H1 (cell line): Measurements from ENCODE around the gene CRABP2. TPM values are rescaled to one million over a fixed set of nuclear protein-coding genes. Genes with fewer than 3 reads are reported as not detected.

Experiments used
- CTCF ChIA-PET: fragments of 300-600 bp; sonication (Branson Sonifier 250); formaldehyde crosslinking; loops from one replicate; lab custom pipeline; 2021; ENCODE audit not compliant: partially characterized antibody; lab: Charles Lee
- POLR2A ChIA-PET: fragments of 300-600 bp; sonication (Branson Sonifier 250); formaldehyde crosslinking; loops from one replicate; lab custom pipeline; 2021; ENCODE audit warnings: inconsistent platforms; ENCODE audit not compliant: partially characterized antibody; lab: Charles Lee
- DNase-seq, 2 experiments: peaks; one replicate each; pipeline versions ENCODE4 v3.0.0 to v3.0.0-alpha.2; 2010 to 2022; ENCODE audit warnings: low spot score in 2 of 2, low read depth in 1 of 2, mixed read lengths in 1 of 2
- FAIRE-seq: peaks from 2 replicates; lab custom pipeline; 2011; peaks lifted over from hg19 to GRCh38; lab: Jason Lieb, UNC
- H2AFZ ChIP-seq: 2 replicates; pipeline ENCODE4 v1.8.1; 2012; ENCODE audit warnings: low read length, inconsistent platforms
- H2AK5ac ChIP-seq: 2 replicates; pipeline ENCODE4 v1.6.1; 2013; ENCODE audit warnings: low read depth, low read length
- H2BK120ac ChIP-seq: replicated peaks from 2 replicates; pipeline ENCODE3; 2013; ENCODE audit warnings: low read depth, low read length, inconsistent platforms
- H2BK12ac ChIP-seq: 2 replicates; pipeline ENCODE4 v1.6.1; 2013; ENCODE audit warnings: low read depth, low read length
- H2BK15ac ChIP-seq: 2 replicates; pipeline ENCODE4 v1.6.1; 2013; ENCODE audit warnings: low read length
- H2BK20ac ChIP-seq: 2 replicates; pipeline ENCODE4 v1.6.1; 2013; ENCODE audit warnings: low read length
- H2BK5ac ChIP-seq: 2 replicates; pipeline ENCODE4 v1.6.1; 2013; ENCODE audit warnings: low read depth, low read length
- H3K14ac ChIP-seq: 2 replicates; pipeline ENCODE4 v1.6.1; 2013; ENCODE audit warnings: inconsistent platforms; ENCODE audit not compliant: insufficient read length
- H3K18ac ChIP-seq: 2 replicates; pipeline ENCODE4 v1.6.1; 2013; ENCODE audit warnings: low read length; ENCODE audit errors: extremely low read depth
- H3K23ac ChIP-seq: 2 replicates; pipeline ENCODE4 v1.6.1; 2013; ENCODE audit warnings: inconsistent platforms; ENCODE audit not compliant: insufficient read length
- H3K23me2 ChIP-seq: 2 replicates; pipeline ENCODE4 v1.6.1; 2013; ENCODE audit warnings: low read depth, low read length
- H3K27ac ChIP-seq: 2 replicates; pipeline ENCODE4 v1.6.1; 2011; ENCODE audit warnings: low read depth, low read length, inconsistent platforms
- H3K27me3 ChIP-seq, 4 experiments: replicated peaks in 1 of 4; 1 replicate in 1 of 4; 2 replicates in 3 of 4; pipeline versions ENCODE4 v1.6.1 to v1.8.1; 2011 to 2013; ENCODE audit warnings: low read length in 3 of 4, mild to moderate bottlenecking in 3 of 4, inconsistent platforms in 2 of 4, mixed read lengths in 2 of 4, moderate library complexity in 1 of 4; ENCODE audit not compliant: control insufficient read depth in 3 of 4, insufficient read depth in 3 of 4; ENCODE audit errors: extremely low read depth in 1 of 4
- H3K36me3 ChIP-seq, 4 experiments: 2 replicates each; pipeline versions ENCODE4 v1.6.1 to v1.8.1; 2011 to 2013; ENCODE audit warnings: mild to moderate bottlenecking in 4 of 4, low read length in 3 of 4, moderate library complexity in 2 of 4, control low read depth in 1 of 4, inconsistent platforms in 1 of 4; ENCODE audit not compliant: insufficient read depth in 4 of 4, control insufficient read depth in 2 of 4
- H3K4ac ChIP-seq: replicated peaks from 2 replicates; pipeline ENCODE3; 2013; ENCODE audit warnings: low read length, low read depth, mixed read lengths, inconsistent platforms; ENCODE audit not compliant: insufficient read length
- H3K4me1 ChIP-seq, 4 experiments: replicated peaks in 1 of 4; 1 replicate in 1 of 4; 2 replicates in 3 of 4; pipeline versions ENCODE4 v1.6.1 to v1.8.1; 2011 to 2013; ENCODE audit warnings: low read length in 3 of 4, inconsistent platforms in 2 of 4, mixed read lengths in 1 of 4; ENCODE audit not compliant: insufficient read depth in 4 of 4, control insufficient read depth in 3 of 4
- H3K4me2 ChIP-seq, 2 experiments: 2 replicates each; pipeline versions ENCODE4 v1.6.1 to v1.8.1; 2011 to 2013; ENCODE audit warnings: low read depth in 2 of 2, low read length in 2 of 2, control low read depth in 1 of 2, inconsistent platforms in 1 of 2, mild to moderate bottlenecking in 1 of 2; ENCODE audit not compliant: insufficient read depth in 1 of 2
- H3K4me3 ChIP-seq, 4 experiments: fragments of 200-600, 300-600 bp in 1 of 4; sonication (generic), shearing (Covaris generic), sonication (Bioruptor Twin) in 1 of 4; 2 replicates each; pipeline versions ENCODE4 v1.5.1 to v1.8.1; 2011 to 2016; ENCODE audit warnings: low read length in 4 of 4, low read depth in 3 of 4, control low read depth in 2 of 4, inconsistent platforms in 2 of 4, mild to moderate bottlenecking in 2 of 4, mixed read lengths in 1 of 4, moderate library complexity in 1 of 4; ENCODE audit not compliant: insufficient read depth in 2 of 4; ENCODE audit errors: extremely low read depth in 1 of 4
- H3K56ac ChIP-seq: replicated peaks from 2 replicates; pipeline ENCODE3; 2013; ENCODE audit warnings: low read depth, mild to moderate bottlenecking, mixed read lengths, low read length, inconsistent platforms; ENCODE audit not compliant: insufficient read length
- H3K79me1 ChIP-seq: 2 replicates; pipeline ENCODE4 v1.6.1; 2013; ENCODE audit warnings: low read depth, low read length, control low read depth
- H3K79me2 ChIP-seq, 2 experiments: 2 replicates each; pipeline versions ENCODE4 v1.6.1 to v1.8.1; 2012 to 2013; ENCODE audit warnings: low read length in 2 of 2, mild to moderate bottlenecking in 2 of 2, inconsistent platforms in 1 of 2; ENCODE audit not compliant: insufficient read depth in 2 of 2, control insufficient read depth in 1 of 2
- H3K9ac ChIP-seq, 4 experiments: replicated peaks in 1 of 4; 1 replicate in 1 of 4; 2 replicates in 3 of 4; pipeline versions ENCODE4 v1.6.1 to v1.8.1; 2011 to 2013; ENCODE audit warnings: low read depth in 3 of 4, low read length in 3 of 4, control low read depth in 2 of 4, mild to moderate bottlenecking in 2 of 4, moderate library complexity in 2 of 4, inconsistent platforms in 1 of 4; ENCODE audit errors: extremely low read depth in 1 of 4
- H3K9me3 ChIP-seq, 2 experiments: 2 replicates each; pipeline versions ENCODE4 v1.6.1 to v1.8.1; 2012 to 2013; ENCODE audit warnings: mild to moderate bottlenecking in 2 of 2, moderate library complexity in 2 of 2, control low read depth in 1 of 2, inconsistent platforms in 1 of 2, low read depth in 1 of 2, low read length in 1 of 2, mixed read lengths in 1 of 2; ENCODE audit not compliant: insufficient read depth in 2 of 2
- H4K20me1 ChIP-seq, 2 experiments: replicated peaks in 1 of 2; 2 replicates each; pipeline versions ENCODE3 to v1.8.1; 2011 to 2013; ENCODE audit warnings: inconsistent platforms in 2 of 2, low read length in 2 of 2, mild to moderate bottlenecking in 1 of 2; ENCODE audit not compliant: insufficient read depth in 2 of 2, control insufficient read depth in 1 of 2
- H4K5ac ChIP-seq: 2 replicates; pipeline ENCODE4 v1.6.1; 2013; ENCODE audit warnings: low read length, low read depth, mixed read lengths, inconsistent platforms; ENCODE audit not compliant: insufficient read length
- H4K8ac ChIP-seq: 2 replicates; pipeline ENCODE4 v1.8.0; 2013; ENCODE audit warnings: mild to moderate bottlenecking, moderate library complexity, low read length, inconsistent platforms; ENCODE audit not compliant: insufficient read depth; ENCODE audit errors: extremely low read depth
- H4K91ac ChIP-seq: replicated peaks from 2 replicates; pipeline ENCODE3; 2013; ENCODE audit warnings: low read length, mixed read lengths, inconsistent platforms; ENCODE audit not compliant: insufficient read length
- CHD1 ChIP-seq: IDR thresholded peaks from 2 replicates; pipeline ENCODE4 v1.6.1; 2012; ENCODE audit warnings: low read depth, low read length, improper control_type of control experiment
- FOSL1 ChIP-seq: IDR thresholded peaks from 2 replicates; pipeline ENCODE4 v1.6.1; 2011; ENCODE audit warnings: mild to moderate bottlenecking, low read depth, low read length, moderate library complexity; ENCODE audit not compliant: insufficient read depth
- GTF2F1 ChIP-seq: IDR thresholded peaks from 2 replicates; pipeline ENCODE4 v1.6.1; 2012; ENCODE audit warnings: low read depth, low read length, improper control_type of control experiment, borderline replicate concordance
- POU5F1 ChIP-seq: IDR thresholded peaks from 2 replicates; pipeline ENCODE4 v1.6.1; 2011; ENCODE audit warnings: low read depth, mild to moderate bottlenecking, low read length, moderate library complexity
- SUZ12 ChIP-seq: fragments of 200-600 bp; sonication (generic); IDR thresholded peaks from 2 replicates; pipeline ENCODE4 v1.6.1; 2012; ENCODE audit warnings: mild to moderate bottlenecking, inconsistent platforms, low read length, moderate library complexity, mixed read lengths
- TAF1 ChIP-seq: IDR thresholded peaks from 2 replicates; pipeline ENCODE4 v1.6.1; 2011; ENCODE audit warnings: mild to moderate bottlenecking, low read depth, low read length
- TBP ChIP-seq: IDR thresholded peaks from 2 replicates; pipeline ENCODE4 v1.6.1; 2011; ENCODE audit warnings: low read depth, low read length, improper control_type of control experiment
- TEAD4 ChIP-seq: IDR thresholded peaks from 2 replicates; pipeline ENCODE4 v1.6.1; 2012; ENCODE audit warnings: low read depth, low read length, inconsistent platforms, mixed read lengths
- ZNF274 ChIP-seq: IDR thresholded peaks from 2 replicates; pipeline ENCODE4 v1.7.0; 2012; ENCODE audit warnings: low read length, borderline replicate concordance; ENCODE audit errors: extremely low read depth
- WGBS, 2 experiments: shearing (Covaris generic) in 1 of 2; methylation state at CpG; one replicate each; pipeline versions ENCODE4 v1.1.6 to v1.1.7; 2013 to 2015; ENCODE audit warnings: low lambda C conversion rate in 2 of 2, mixed read lengths in 2 of 2, inconsistent platforms in 1 of 2, low coverage in 1 of 2, missing lambda C conversion rate in 1 of 2; ENCODE audit not compliant: insufficient replicate concordance in 2 of 2, insufficient coverage in 1 of 2, insufficient read length in 1 of 2; ENCODE audit errors: extremely low coverage in 1 of 2, missing lambda C conversion rate in 1 of 2; 5-methylcytosine and 5-hydroxymethylcytosine counted together
- polyA plus RNA-seq, 7 experiments: library from polyadenylated mRNA; depleted of rRNA in 3 of 7; stranded (reverse) in 5 of 7; unstranded in 2 of 7; fragments of >200 nt in 5 of 7; fragments of 200-250 nt in 2 of 7; gene quantifications; 1 replicate in 5 of 7; 2 replicates in 1 of 7; 4 replicates in 1 of 7; pipeline versions ENCODE4 v1.2.1 to v1.2.3, GENCODE V29; 2011 to 2013; ENCODE audit warnings: missing spikeins in 2 of 7, mixed read lengths in 2 of 7
- total RNA-seq: library from RNA; stranded (reverse); fragmentation: NEBNext Ultra II Directional; extraction: Animal tissue kit (Norgen Biotek cat#: 25700); gene quantifications from 2 replicates; pipeline ENCODE4 v1.2.1, GENCODE V29; 2021
- TF ChIP-seq, protein P1 (sequence below): IDR thresholded peaks from 2 replicates; pipeline ENCODE4 v1.6.1; 2012; ENCODE audit warnings: inconsistent platforms

CRABP2 gene
- total and polyA plus RNA-seq, 2 of the 8 experiments (the other 6 are each of a cell fraction or from before 2014, with no cell fraction given) = 69.2 to 119 TPM

DNA sequence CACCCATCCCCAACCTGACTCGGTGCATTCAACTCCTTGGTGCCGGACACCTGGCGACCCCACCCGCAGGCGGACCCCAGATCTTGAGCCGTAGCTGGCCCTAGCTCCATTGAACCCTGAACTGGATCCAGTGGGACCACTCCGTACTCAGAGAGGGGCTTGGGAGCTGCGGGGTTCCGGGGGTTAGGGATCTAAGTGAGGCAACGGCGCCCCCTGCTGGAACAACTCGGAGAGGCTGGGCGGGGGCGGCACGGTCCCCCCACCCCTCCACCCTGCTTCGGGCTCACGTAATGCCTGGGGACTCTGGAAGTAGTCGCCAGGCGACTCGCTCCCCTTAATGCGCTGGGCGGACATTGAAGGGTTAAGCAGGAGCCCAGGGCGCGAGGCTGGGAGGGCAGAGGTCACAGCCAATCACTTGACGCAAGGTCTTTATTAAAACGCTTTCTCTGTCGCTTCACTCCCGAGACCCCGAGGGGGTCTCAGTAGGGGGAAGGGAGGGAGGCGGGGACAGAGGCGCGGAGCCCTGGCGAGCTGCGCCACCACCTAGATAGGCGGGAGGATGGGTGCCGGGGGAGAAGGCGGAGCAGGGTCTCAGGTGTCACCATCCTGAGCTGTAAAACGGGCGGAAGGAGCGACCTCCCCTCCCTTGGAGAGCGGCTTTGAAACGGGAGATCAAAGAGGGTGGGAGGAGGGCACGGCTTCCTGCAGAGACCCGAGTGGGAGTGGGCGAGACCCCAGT, 704 bp upstream of the CRABP2 start:
- peak overlapping the region; percentile 45 for H2BK120ac ChIP-seq
- H2BK15ac ChIP-seq = peak overlapping the region; percentile 81; the same call in 1 of the 2 replicates
- H3K23ac ChIP-seq = no peak overlapping the region
- H3K4ac ChIP-seq = peak overlapping the region; percentile 80
- H3K36me3 ChIP-seq = peaks cover 0 to 10% (median 2%) of the 10 kb centered on the region in 4 experiments; a peak in 4 of 8 replicates
- WGBS, 2 experiments = 2% methylated on average over 43 of the region's 45 CpGs; no CpG with 5 or more reads in 1 of the 2 experiments
- peak overlapping the region; percentile 95 for H4K5ac ChIP-seq
- 0 out of 2 replicates have a peak overlapping the region, but pooled peaks have one; percentile 45 for H2AK5ac ChIP-seq
- peak overlapping the region; percentile 50 to 80 (median 70) for H3K4me3 ChIP-seq
- peak overlapping the region in 3 of 4 experiments; percentile 26 to 60 (median 59); a peak in 5 of 7 replicates for H3K9ac ChIP-seq
- peak overlapping the region; percentile 99 for H2BK5ac ChIP-seq
- peaks cover 31% of the 10 kb centered on the region; the same call in 1 of the 2 replicates for H3K23me2 ChIP-seq
- H3K4me1 ChIP-seq = peaks cover 27 to 57% (median 45%) of the 10 kb centered on the region in 4 experiments
- DNase-seq = peak; percentile 86 to 98
- peaks cover 0 to 19% (median 8%) of the 10 kb centered on the region in 4 experiments; a peak in 4 of 7 replicates for H3K27me3 ChIP-seq
- peak overlapping the region; percentile 85 for H4K8ac ChIP-seq
- peak overlapping the region; percentile 96; the same call in 1 of the 2 replicates for H2BK12ac ChIP-seq
- ChIA-PET CTCF (interaction anchor here (0.5 to 66.0 kb wide), 23 partner anchors 1 to 406 kb away, joined by 3 to 4284 read pairs (median 4); partner anchors contain the start of genes BCAN, CRABP2, HDGF and INSRR), POLR2A (interaction anchor here (0.6 to 16.9 kb wide), 27 partner anchors 8 to 1481 kb away, joined by 3 to 530 read pairs (median 4); partner anchors contain the start of genes HDGF, ISG20L2, METTL25B and MRPL24)
- peaks cover 7 to 24% of the 10 kb centered on the region in 2 experiments; a peak in 2 of 4 replicates for H3K79me2 ChIP-seq
- peak overlapping the region; percentile 99 for H4K91ac ChIP-seq
- no peak overlapping the region for H3K14ac ChIP-seq
- H2AFZ ChIP-seq = no peak overlapping the region
- H3K79me1 ChIP-seq = peaks cover 4% of the 10 kb centered on the region; the same call in 1 of the 2 replicates
- H3K27ac ChIP-seq = peak overlapping the region; percentile 79
- H3K4me2 ChIP-seq = peak overlapping the region; percentile 77 to 94
- no peak for FAIRE-seq
- no peaks in the 10 kb centered on the region for H3K9me3 ChIP-seq
- H2BK20ac ChIP-seq = peak overlapping the region; percentile 95
- peak overlapping the region; percentile 55 for H3K56ac ChIP-seq
- H4K20me1 ChIP-seq = peaks cover 6 to 14% of the 10 kb centered on the region in 2 experiments
- peak overlapping the region; percentile 97 for H3K18ac ChIP-seq
- peak; percentile 39; the same call in 1 of the 2 replicates for TF ChIP-seq TBP
- no peak for TF ChIP-seq POU5F1
- no peak for TF ChIP-seq CHD1
- TF ChIP-seq ZNF274 = no peak
- TF ChIP-seq TAF1 = peak; percentile 3; the same call in 1 of the 2 replicates
- no peak for TF ChIP-seq SUZ12
- TF ChIP-seq, protein P1, sequence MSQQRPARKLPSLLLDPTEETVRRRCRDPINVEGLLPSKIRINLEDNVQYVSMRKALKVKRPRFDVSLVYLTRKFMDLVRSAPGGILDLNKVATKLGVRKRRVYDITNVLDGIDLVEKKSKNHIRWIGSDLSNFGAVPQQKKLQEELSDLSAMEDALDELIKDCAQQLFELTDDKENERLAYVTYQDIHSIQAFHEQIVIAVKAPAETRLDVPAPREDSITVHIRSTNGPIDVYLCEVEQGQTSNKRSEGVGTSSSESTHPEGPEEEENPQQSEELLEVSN = 0 out of 2 replicates have a peak, but pooled peaks have one; percentile 23
- no peak for TF ChIP-seq FOSL1
- TF ChIP-seq GTF2F1 = no peak
- no peak for TF ChIP-seq TEAD4
